HepG2 (cell line): ENCODE measurements around the gene SYMPK. TPM values are rescaled to one million over a fixed set of nuclear protein-coding genes. Genes with fewer than 3 reads are reported as not detected.
A peak's percentile ranks its signal among the peaks of the same experiment; 100 is the strongest.

Experiments
- ATF7-NPFF ChIP-seq: sonication (generic); formaldehyde crosslinking; IDR thresholded peaks from 2 replicates; pipeline ENCODE4 v1.8.1; 2023; ENCODE audit warnings: mild to moderate bottlenecking, low read depth, missing genetic modification reagents, moderate library complexity
- CAMTA2 ChIP-seq: sonication (generic); formaldehyde crosslinking; IDR thresholded peaks from 2 replicates; pipeline ENCODE4 v1.4.0; 2020; ENCODE audit warnings: mild to moderate bottlenecking, missing genetic modification reagents, borderline replicate concordance
- CREM ChIP-seq, 2 experiments: sonication (generic) in 1 of 2; formaldehyde crosslinking in 1 of 2; IDR thresholded peaks; 2 replicates each; pipeline versions ENCODE4 v1.4.0 to v1.6.1; 2016 to 2020; ENCODE audit warnings: antibody characterized with exemption in 1 of 2, mild to moderate bottlenecking in 1 of 2, missing genetic modification reagents in 1 of 2
- ERF ChIP-seq: IDR thresholded peaks from 2 replicates; pipeline ENCODE4 v1.6.1; 2018; ENCODE audit warnings: missing biosample characterization, missing genetic modification reagents
- IKZF5 ChIP-seq: IDR thresholded peaks from 2 replicates; pipeline ENCODE4 v1.6.1; 2018; ENCODE audit warnings: missing genetic modification reagents, mild to moderate bottlenecking, missing compliant biosample characterization
- SAP130 ChIP-seq: IDR thresholded peaks from 2 replicates; pipeline ENCODE4 v1.6.1; 2016; ENCODE audit warnings: low read depth
- SIX1 ChIP-seq: sonication (generic); formaldehyde crosslinking; IDR thresholded peaks from 2 replicates; pipeline ENCODE4 v1.4.0; 2020; ENCODE audit warnings: missing genetic modification reagents, borderline replicate concordance
- SRSF4 ChIP-seq: fragments of 200-400 bp; formaldehyde crosslinking; IDR thresholded peaks from one replicate; pipeline ENCODE4 v1.6.1; 2018; ENCODE audit warnings: mild to moderate bottlenecking, low read depth, low read length, moderate library complexity; ENCODE audit not compliant: poor library complexity, severe bottlenecking
- STAT5B ChIP-seq: sonication (generic); formaldehyde crosslinking; IDR thresholded peaks from 2 replicates; pipeline ENCODE4 v1.4.0; 2020; ENCODE audit warnings: missing genetic modification reagents
- THAP11 ChIP-seq: IDR thresholded peaks from 2 replicates; pipeline ENCODE4 v1.6.1; 2016; ENCODE audit warnings: missing biosample characterization, missing genetic modification reagents
- ZFP1 ChIP-seq: IDR thresholded peaks from 2 replicates; pipeline ENCODE4 v1.6.1; 2016
- ZNF280D ChIP-seq: sonication (generic); formaldehyde crosslinking; IDR thresholded peaks from 2 replicates; pipeline ENCODE4 v1.5.1; 2020; ENCODE audit warnings: mild to moderate bottlenecking, missing genetic modification reagents
- ZNF605 ChIP-seq: sonication (generic); formaldehyde crosslinking; IDR thresholded peaks from 2 replicates; pipeline ENCODE4 v1.8.0; 2022; ENCODE audit warnings: mild to moderate bottlenecking, missing genetic modification reagents
- ZNF674 ChIP-seq: sonication (generic); formaldehyde crosslinking; IDR thresholded peaks from 2 replicates; pipeline ENCODE4 v1.5.0; 2020; ENCODE audit warnings: low read depth, mild to moderate bottlenecking, missing genetic modification reagents
- polyA plus RNA-seq, 8 experiments: library from polyadenylated mRNA; depleted of rRNA in 3 of 8; stranded (reverse) in 7 of 8; unstranded in 1 of 8; fragments of >200 nt; fragmentation: Illumina TruSeq in 4 of 8; extraction: Trizol in 4 of 8; gene quantifications; 2 replicates each; pipeline versions ENCODE4 v1.2.1 to v1.2.3, GENCODE V29; 2011 to 2016; ENCODE audit warnings: low read depth in 4 of 8, missing spikeins in 1 of 8, mixed read lengths in 1 of 8; ENCODE audit not compliant: insufficient read depth in 1 of 8
- total RNA-seq, 5 experiments: library from RNA; depleted of rRNA; stranded (reverse); fragments of >200 nt; fragmentation: Illumina TruSeq; extraction: Trizol; gene quantifications; 2 replicates each; pipeline ENCODE4 v1.2.3, GENCODE V29; 2016; ENCODE audit warnings: low read depth in 1 of 5
- TF ChIP-seq, protein P1 (sequence below): IDR thresholded peaks from 2 replicates; pipeline ENCODE4 v1.4.0; 2020; ENCODE audit warnings: mild to moderate bottlenecking, missing genetic modification reagents
- TF ChIP-seq, protein P2 (sequence below): sonication (generic); formaldehyde crosslinking; IDR thresholded peaks from 2 replicates; pipeline ENCODE4 v1.5.0; 2020; ENCODE audit warnings: missing genetic modification reagents

SYMPK gene
- total and polyA plus RNA-seq, 2 of the 13 experiments (the other 11 are each of a cell fraction or from before 2014, with no cell fraction given): 21.9 to 55.7 TPM

DNA sequence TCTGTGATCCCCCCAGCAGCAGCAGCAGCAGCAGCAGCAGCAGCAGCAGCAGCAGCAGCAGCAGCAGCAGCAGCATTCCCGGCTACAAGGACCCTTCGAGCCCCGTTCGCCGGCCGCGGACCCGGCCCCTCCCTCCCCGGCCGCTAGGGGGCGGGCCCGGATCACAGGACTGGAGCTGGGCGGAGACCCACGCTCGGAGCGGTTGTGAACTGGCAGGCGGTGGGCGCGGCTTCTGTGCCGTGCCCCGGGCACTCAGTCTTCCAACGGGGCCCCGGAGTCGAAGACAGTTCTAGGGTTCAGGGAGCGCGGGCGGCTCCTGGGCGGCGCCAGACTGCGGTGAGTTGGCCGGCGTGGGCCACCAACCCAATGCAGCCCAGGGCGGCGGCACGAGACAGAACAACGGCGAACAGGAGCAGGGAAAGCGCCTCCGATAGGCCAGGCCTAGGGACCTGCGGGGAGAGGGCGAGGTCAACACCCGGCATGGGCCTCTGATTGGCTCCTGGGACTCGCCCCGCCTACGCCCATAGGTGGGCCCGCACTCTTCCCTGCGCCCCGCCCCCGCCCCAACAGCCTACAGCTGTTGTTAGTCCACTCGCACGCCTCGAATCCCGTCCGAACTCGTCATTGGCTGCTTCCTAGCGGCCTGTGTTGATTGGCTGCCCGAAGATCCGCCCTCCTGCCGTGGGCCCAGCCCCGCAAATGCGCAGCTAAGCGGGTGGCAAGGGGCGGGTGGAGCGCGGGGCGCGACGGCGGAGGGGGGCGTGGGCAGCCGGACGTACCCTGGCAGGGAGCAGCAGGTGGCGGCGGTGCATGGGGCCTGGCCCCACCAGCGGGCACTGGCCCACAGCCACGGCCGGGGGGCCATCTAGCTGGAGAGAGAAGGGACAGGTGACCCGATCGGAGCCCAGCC lies 92.5 kb downstream of the SYMPK start (continued):
- TF ChIP-seq ZNF280D (CRISPR knock-in tag) (peak; percentile 85), ZFP1 (CRISPR knock-in tag) (peak; percentile 87), STAT5B (CRISPR knock-in tag) (0 out of 2 replicates have a peak, but pooled peaks have one; percentile 43), THAP11 (CRISPR knock-in tag) (peak; percentile 80), SRSF4 (no peak), ATF7-NPFF (no peak), IKZF5 (CRISPR knock-in tag) (peak; percentile 89), ZNF674 (CRISPR knock-in tag) (no peak), CREM (IDR thresholded peaks at IDR 0.05) (peak; percentile 50; the same call in 1 of the 2 replicates), CREM (CRISPR knock-in tag; IDR thresholded peaks at IDR 0.05) (no peak), SAP130 (CRISPR knock-in tag) (peak; percentile 81), ERF (CRISPR knock-in tag) (peak; percentile 85; the same call in 1 of the 2 replicates), ZNF605 (CRISPR knock-in tag) (peak; percentile 89), SIX1 (CRISPR knock-in tag) (0 out of 2 replicates have a peak, but pooled peaks have one; percentile 17), CAMTA2 (no peak)
- TF ChIP-seq, protein P1, sequence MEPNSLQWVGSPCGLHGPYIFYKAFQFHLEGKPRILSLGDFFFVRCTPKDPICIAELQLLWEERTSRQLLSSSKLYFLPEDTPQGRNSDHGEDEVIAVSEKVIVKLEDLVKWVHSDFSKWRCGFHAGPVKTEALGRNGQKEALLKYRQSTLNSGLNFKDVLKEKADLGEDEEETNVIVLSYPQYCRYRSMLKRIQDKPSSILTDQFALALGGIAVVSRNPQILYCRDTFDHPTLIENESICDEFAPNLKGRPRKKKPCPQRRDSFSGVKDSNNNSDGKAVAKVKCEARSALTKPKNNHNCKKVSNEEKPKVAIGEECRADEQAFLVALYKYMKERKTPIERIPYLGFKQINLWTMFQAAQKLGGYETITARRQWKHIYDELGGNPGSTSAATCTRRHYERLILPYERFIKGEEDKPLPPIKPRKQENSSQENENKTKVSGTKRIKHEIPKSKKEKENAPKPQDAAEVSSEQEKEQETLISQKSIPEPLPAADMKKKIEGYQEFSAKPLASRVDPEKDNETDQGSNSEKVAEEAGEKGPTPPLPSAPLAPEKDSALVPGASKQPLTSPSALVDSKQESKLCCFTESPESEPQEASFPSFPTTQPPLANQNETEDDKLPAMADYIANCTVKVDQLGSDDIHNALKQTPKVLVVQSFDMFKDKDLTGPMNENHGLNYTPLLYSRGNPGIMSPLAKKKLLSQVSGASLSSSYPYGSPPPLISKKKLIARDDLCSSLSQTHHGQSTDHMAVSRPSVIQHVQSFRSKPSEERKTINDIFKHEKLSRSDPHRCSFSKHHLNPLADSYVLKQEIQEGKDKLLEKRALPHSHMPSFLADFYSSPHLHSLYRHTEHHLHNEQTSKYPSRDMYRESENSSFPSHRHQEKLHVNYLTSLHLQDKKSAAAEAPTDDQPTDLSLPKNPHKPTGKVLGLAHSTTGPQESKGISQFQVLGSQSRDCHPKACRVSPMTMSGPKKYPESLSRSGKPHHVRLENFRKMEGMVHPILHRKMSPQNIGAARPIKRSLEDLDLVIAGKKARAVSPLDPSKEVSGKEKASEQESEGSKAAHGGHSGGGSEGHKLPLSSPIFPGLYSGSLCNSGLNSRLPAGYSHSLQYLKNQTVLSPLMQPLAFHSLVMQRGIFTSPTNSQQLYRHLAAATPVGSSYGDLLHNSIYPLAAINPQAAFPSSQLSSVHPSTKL (CRISPR knock-in tag): 0 out of 2 replicates have a peak, but pooled peaks have one; percentile 35
- TF ChIP-seq, protein P2, sequence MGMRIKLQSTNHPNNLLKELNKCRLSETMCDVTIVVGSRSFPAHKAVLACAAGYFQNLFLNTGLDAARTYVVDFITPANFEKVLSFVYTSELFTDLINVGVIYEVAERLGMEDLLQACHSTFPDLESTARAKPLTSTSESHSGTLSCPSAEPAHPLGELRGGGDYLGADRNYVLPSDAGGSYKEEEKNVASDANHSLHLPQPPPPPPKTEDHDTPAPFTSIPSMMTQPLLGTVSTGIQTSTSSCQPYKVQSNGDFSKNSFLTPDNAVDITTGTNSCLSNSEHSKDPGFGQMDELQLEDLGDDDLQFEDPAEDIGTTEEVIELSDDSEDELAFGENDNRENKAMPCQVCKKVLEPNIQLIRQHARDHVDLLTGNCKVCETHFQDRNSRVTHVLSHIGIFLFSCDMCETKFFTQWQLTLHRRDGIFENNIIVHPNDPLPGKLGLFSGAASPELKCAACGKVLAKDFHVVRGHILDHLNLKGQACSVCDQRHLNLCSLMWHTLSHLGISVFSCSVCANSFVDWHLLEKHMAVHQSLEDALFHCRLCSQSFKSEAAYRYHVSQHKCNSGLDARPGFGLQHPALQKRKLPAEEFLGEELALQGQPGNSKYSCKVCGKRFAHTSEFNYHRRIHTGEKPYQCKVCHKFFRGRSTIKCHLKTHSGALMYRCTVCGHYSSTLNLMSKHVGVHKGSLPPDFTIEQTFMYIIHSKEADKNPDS (CRISPR knock-in tag): 0 out of 2 replicates have a peak, but pooled peaks have one; percentile 23
